IMR-90 (cell line): ENCODE data around the gene AVPR1B. TPM values are rescaled to one million over a fixed set of nuclear protein-coding genes. Genes with fewer than 3 reads are reported as not detected.

Experiments used
- ATAC-seq: fragments of 200-7000 bp; cut with Tn5 transposase; 2 replicates; pipeline ENCODE4 v1.9.1; 2020; ENCODE audit warnings: low read depth, mild to moderate bottlenecking, moderate library complexity
- BruUV-seq: library from RNA; stranded (reverse); fragments of 400-500 nt; replicated peaks from 2 replicates; lab custom pipeline; 2021; lab: Mats Ljungman, UMichigan
- CTCF ChIA-PET: fragments of 300-600 bp; formaldehyde crosslinking; extraction: SDS; loops from one replicate; lab custom pipeline; 2021; ENCODE audit warnings: antibody characterized with exemption; lab: Yijun Ruan, JAX
- POLR2A ChIA-PET: fragments of 300-600 bp; sonication (Branson Sonifier 250); formaldehyde crosslinking; loops from one replicate; lab custom pipeline; 2022; ENCODE audit warnings: antibody characterized with exemption; ENCODE audit not compliant: unreplicated experiment; lab: Charles Lee
- DNase-seq: peaks from one replicate; pipeline ENCODE4 v3.0.0; 2013
- H2AFZ ChIP-seq: replicated peaks from 2 replicates; pipeline ENCODE3; 2013; ENCODE audit warnings: low read length, mild to moderate bottlenecking; ENCODE audit not compliant: poor library complexity
- H2AK5ac ChIP-seq: 2 replicates; pipeline ENCODE4 v1.6.1; 2013; ENCODE audit warnings: low read depth, low read length, inconsistent platforms
- H2AK9ac ChIP-seq: replicated peaks from 2 replicates; pipeline ENCODE3; 2013; ENCODE audit warnings: mild to moderate bottlenecking, low read depth, low read length, moderate library complexity; ENCODE audit not compliant: poor library complexity
- H2BK120ac ChIP-seq: 2 replicates; pipeline ENCODE4 v1.6.1; 2013; ENCODE audit warnings: low read depth, low read length, inconsistent platforms
- H2BK15ac ChIP-seq: 3 replicates; pipeline ENCODE4 v1.6.1; 2013; ENCODE audit warnings: low read depth, low read length, inconsistent platforms
- H2BK20ac ChIP-seq: 2 replicates; pipeline ENCODE4 v1.6.1; 2013; ENCODE audit warnings: low read depth, mild to moderate bottlenecking, inconsistent platforms, low read length, moderate library complexity
- H2BK5ac ChIP-seq: 2 replicates; pipeline ENCODE4 v1.6.1; 2013; ENCODE audit warnings: mild to moderate bottlenecking, low read depth, low read length, inconsistent platforms; ENCODE audit not compliant: poor library complexity, severe bottlenecking
- H3K14ac ChIP-seq: replicated peaks from 2 replicates; pipeline ENCODE4 v1.6.1; 2013; ENCODE audit warnings: low read depth, low read length, inconsistent platforms
- H3K18ac ChIP-seq: 2 replicates; pipeline ENCODE4 v1.6.1; 2013; ENCODE audit warnings: low read depth, low read length, control low read depth
- H3K23ac ChIP-seq: 2 replicates; pipeline ENCODE4 v1.6.1; 2013; ENCODE audit warnings: low read depth, low read length, inconsistent platforms
- H3K27ac ChIP-seq: 2 replicates; pipeline ENCODE4 v1.5.1; 2013; ENCODE audit warnings: mild to moderate bottlenecking, control low read depth, low read length; ENCODE audit not compliant: insufficient read depth
- H3K27me3 ChIP-seq: 2 replicates; pipeline ENCODE4 v1.6.1; 2013; ENCODE audit warnings: low read length; ENCODE audit not compliant: control insufficient read depth, insufficient read depth
- H3K36me3 ChIP-seq: 2 replicates; pipeline ENCODE4 v1.6.1; 2013; ENCODE audit warnings: low read length, mixed read lengths; ENCODE audit not compliant: control insufficient read depth, insufficient read depth
- H3K4ac ChIP-seq: 2 replicates; pipeline ENCODE4 v1.6.1; 2013; ENCODE audit warnings: low read depth, low read length, inconsistent platforms
- H3K4me1 ChIP-seq: 2 replicates; pipeline ENCODE4 v1.6.1; 2013; ENCODE audit warnings: low read length, mixed read lengths; ENCODE audit not compliant: control insufficient read depth, insufficient read depth
- H3K4me2 ChIP-seq: 2 replicates; pipeline ENCODE4 v1.6.1; 2013; ENCODE audit warnings: low read depth, mild to moderate bottlenecking, control low read depth, low read length, moderate library complexity
- H3K4me3 ChIP-seq: 2 replicates; pipeline ENCODE4 v1.5.1; 2013; ENCODE audit warnings: low read depth, mild to moderate bottlenecking, control low read depth, low read length, moderate library complexity; ENCODE audit not compliant: insufficient read depth
- H3K56ac ChIP-seq: 2 replicates; pipeline ENCODE4 v1.6.1; 2013; ENCODE audit warnings: low read length, inconsistent platforms; ENCODE audit not compliant: insufficient read depth; ENCODE audit errors: extremely low read depth
- H3K79me1 ChIP-seq, 2 experiments: 2 replicates each; pipeline ENCODE4 v1.6.1; 2013; ENCODE audit warnings: low read length in 2 of 2, inconsistent platforms in 1 of 2, low read depth in 1 of 2
- H3K9ac ChIP-seq: 2 replicates; pipeline ENCODE4 v1.6.1; 2013; ENCODE audit warnings: low read depth, low read length, control low read depth
- H3K9me1 ChIP-seq: 2 replicates; pipeline ENCODE4 v1.6.1; 2013; ENCODE audit warnings: low read length, inconsistent platforms; ENCODE audit not compliant: insufficient read depth
- H3K9me3 ChIP-seq: 2 replicates; pipeline ENCODE4 v1.6.1; 2013; ENCODE audit warnings: low read length; ENCODE audit not compliant: control insufficient read depth, insufficient read depth
- H4K20me1 ChIP-seq: 2 replicates; pipeline ENCODE4 v1.6.1; 2013; ENCODE audit warnings: low read length, inconsistent platforms; ENCODE audit not compliant: insufficient read depth
- H4K5ac ChIP-seq: 2 replicates; pipeline ENCODE4 v1.6.1; 2013; ENCODE audit warnings: mild to moderate bottlenecking, low read depth, low read length, control low read depth
- H4K8ac ChIP-seq, 2 experiments: 2 replicates each; pipeline ENCODE4 v1.6.1; 2013; ENCODE audit warnings: low read depth in 2 of 2, low read length in 2 of 2, control low read depth in 1 of 2, inconsistent platforms in 1 of 2
- H4K91ac ChIP-seq: 2 replicates; pipeline ENCODE4 v1.6.1; 2013; ENCODE audit warnings: low read depth, low read length, inconsistent platforms; ENCODE audit not compliant: insufficient read depth
- BHLHE40 ChIP-seq: fragments of 150-350 bp; IDR thresholded peaks from 2 replicates; pipeline ENCODE4 v1.6.1; 2016; ENCODE audit warnings: mild to moderate bottlenecking, low read depth, low read length
- CEBPB ChIP-seq: IDR thresholded peaks from 2 replicates; pipeline ENCODE4 v1.6.1; 2012; ENCODE audit warnings: low read depth, low read length, improper control_type of control experiment
- CHD1 ChIP-seq: IDR thresholded peaks from 2 replicates; pipeline ENCODE4 v1.6.1; 2012; ENCODE audit warnings: low read depth, low read length, improper control_type of control experiment
- CTCF ChIP-seq: conservative IDR thresholded peaks from 2 replicates; pipeline ENCODE4 v1.5.1; 2012; ENCODE audit warnings: mild to moderate bottlenecking, low read depth, low read length, improper control_type of control experiment
- ELK1 ChIP-seq: fragments of 150-350 bp; IDR thresholded peaks from 2 replicates; pipeline ENCODE4 v1.6.1; 2016; ENCODE audit warnings: low read depth, mild to moderate bottlenecking, low read length, moderate library complexity, borderline replicate concordance
- FOS ChIP-seq: fragments of 150-350 bp; IDR thresholded peaks from 2 replicates; pipeline ENCODE4 v1.6.1; 2016; ENCODE audit warnings: low read depth, low read length
- MAFK ChIP-seq: IDR thresholded peaks from 2 replicates; pipeline ENCODE4 v1.6.1; 2012; ENCODE audit warnings: low read depth, low read length, improper control_type of control experiment
- MAZ ChIP-seq: IDR thresholded peaks from 2 replicates; pipeline ENCODE4 v1.6.1; 2012; ENCODE audit warnings: low read depth, mild to moderate bottlenecking, low read length, improper control_type of control experiment, moderate library complexity, borderline replicate concordance
- MXI1 ChIP-seq: IDR thresholded peaks from 2 replicates; pipeline ENCODE4 v1.6.1; 2012; ENCODE audit warnings: low read depth, mild to moderate bottlenecking, low read length, moderate library complexity, borderline replicate concordance
- NFE2L2 ChIP-seq: fragments of 150-350 bp; IDR thresholded peaks from 2 replicates; pipeline ENCODE4 v1.6.1; 2016; ENCODE audit warnings: low read depth, mild to moderate bottlenecking, low read length
- POLR2A ChIP-seq: IDR thresholded peaks from 2 replicates; pipeline ENCODE4 v1.6.1; 2012; ENCODE audit warnings: mild to moderate bottlenecking, low read depth, low read length
- RAD21 ChIP-seq: IDR thresholded peaks from 2 replicates; pipeline ENCODE4 v1.6.1; 2012; ENCODE audit warnings: low read length, improper control_type of control experiment
- RCOR1 ChIP-seq: IDR thresholded peaks from 2 replicates; pipeline ENCODE4 v1.6.1; 2012; ENCODE audit warnings: mild to moderate bottlenecking, low read length, improper control_type of control experiment; ENCODE audit not compliant: insufficient replicate concordance
- RFX5 ChIP-seq: IDR thresholded peaks from 2 replicates; pipeline ENCODE4 v1.8.0; 2012; ENCODE audit warnings: low read depth, mild to moderate bottlenecking, low read length, moderate library complexity
- SMC3 ChIP-seq: fragments of 150-350 bp; IDR thresholded peaks from 2 replicates; pipeline ENCODE4 v1.6.1; 2016; ENCODE audit warnings: low read depth, mild to moderate bottlenecking, antibody characterized with exemption, low read length, moderate library complexity
- USF2 ChIP-seq: fragments of 150-350 bp; IDR thresholded peaks from 2 replicates; pipeline ENCODE4 v1.6.1; 2017; ENCODE audit warnings: mild to moderate bottlenecking, antibody characterized with exemption, low read length, low read depth
- WGBS, 2 experiments: methylation state at CpG; one replicate each; pipeline versions ENCODE4 v1.1.5 to v1.1.7; 2013; ENCODE audit warnings: missing lambda C conversion rate in 2 of 2; ENCODE audit not compliant: insufficient read length in 1 of 2; ENCODE audit errors: extremely low coverage in 2 of 2; 5-methylcytosine and 5-hydroxymethylcytosine counted together
- dilution Hi-C: fragments of 300-500 bp; cut with HindIII; formaldehyde crosslinking; loops from one replicate; pipeline ENCODE4 v1.14.3; 2018; ENCODE audit warnings: low sequenced_read_pairs; ENCODE audit not compliant: unreplicated experiment
- in situ Hi-C: fragments of 300-500 bp; cut with MboI; formaldehyde crosslinking; loops from 3 replicates; pipeline ENCODE4 v1.14.3; 2019; ENCODE audit warnings: low sequenced_read_pairs, inconsistent platforms, mixed read lengths
- intact Hi-C: fragments of 100-400 bp; cut with micrococcal nuclease; formaldehyde crosslinking; loops from 2 replicates; pipeline ENCODE4 v1.10.0; 2022
- polyA plus RNA-seq, 3 experiments: library from polyadenylated mRNA; depleted of rRNA; stranded (reverse); fragments of >200 nt; gene quantifications; 2 replicates each; pipeline ENCODE4 v1.2.3, GENCODE V29; 2012; ENCODE audit warnings: low replicate concordance in 1 of 3
- total RNA-seq: library from RNA; depleted of rRNA; stranded (reverse); fragments of >200 nt; gene quantifications from 2 replicates; pipeline ENCODE4 v1.2.3, GENCODE V29; 2012

Gene AVPR1B
- total and polyA plus RNA-seq, 2 of the 4 experiments (the other 2 are of a cell fraction): not detected

GRCh38 chr1:206116873-206117150, 376 bp downstream of the AVPR1B start:
- H3K27me3 ChIP-seq: peaks cover 47% of the 10 kb centered on the region
- in situ Hi-C loops: loop anchor here (25.0 kb wide), 1 partner anchor 455 kb away; no protein-coding TSS in a partner anchor
- H3K27ac ChIP-seq: no peak overlapping the region
- no TSS peak for BruUV-seq
- H2BK5ac ChIP-seq: no peak overlapping the region
- TF ChIP-seq FOS (no peak), SMC3 (no peak), POLR2A (no peak), BHLHE40 (no peak), USF2 (no peak), ELK1 (no peak), CEBPB (no peak), RCOR1 (no peak), MAFK (no peak), CTCF (no peak), MXI1 (no peak), RFX5 (no peak), CHD1 (no peak), RAD21 (no peak), MAZ (no peak), NFE2L2 (no peak)
- H2BK15ac ChIP-seq: no peak overlapping the region
- no peaks in the 10 kb centered on the region for H4K20me1 ChIP-seq
- H4K91ac ChIP-seq: no peak overlapping the region
- WGBS, 2 experiments: 0% methylated on average over 2 of the region's 5 CpGs; no CpG with 5 or more reads in 1 of the 2 experiments
- no peaks in the 10 kb centered on the region for H3K36me3 ChIP-seq
- no peak; the same call in 1 of the 2 replicates for ATAC-seq
- peak overlapping the region; percentile 35 for H2AFZ ChIP-seq
- ChIA-PET CTCF (no interaction called here), POLR2A (no interaction called here)
- dilution Hi-C loops: no loop called here
- no peak overlapping the region for H3K4me3 ChIP-seq
- DNase-seq: no peak
- no peak overlapping the region for H3K9ac ChIP-seq
- H3K14ac ChIP-seq: no peak overlapping the region
- H3K9me1 ChIP-seq: no peaks in the 10 kb centered on the region
- H3K9me3 ChIP-seq: no peaks in the 10 kb centered on the region
- intact Hi-C loops: no loop called here
- no peak overlapping the region for H2BK120ac ChIP-seq
- H4K8ac ChIP-seq: no peak overlapping the region
- H3K4me2 ChIP-seq: peak overlapping the region; percentile 50; the same call in 1 of the 2 replicates
- no peak overlapping the region for H3K56ac ChIP-seq
- no peak overlapping the region for H3K4ac ChIP-seq
- no peak overlapping the region for H3K18ac ChIP-seq
- H3K79me1 ChIP-seq: no peaks in the 10 kb centered on the region
- H3K4me1 ChIP-seq: no peaks in the 10 kb centered on the region; the same call in 1 of the 2 replicates
- no peak overlapping the region for H2AK9ac ChIP-seq
- H2AK5ac ChIP-seq: no peak overlapping the region
- 0 out of 2 replicates have a peak overlapping the region, but pooled peaks have one; percentile 16 for H3K23ac ChIP-seq
- H2BK20ac ChIP-seq: no peak overlapping the region
- no peak overlapping the region for H4K5ac ChIP-seq
